Gastrocnemius medialis (tissue), 4 donors: Measurements from ENCODE around the gene SNTG2. TPM values are rescaled to one million over a fixed set of nuclear protein-coding genes. Genes with fewer than 3 reads are reported as not detected.

Experiments used
- ATAC-seq, 2 donors: fragments of 150-250 bp; one replicate each; pipeline ENCODE4 v1.9.1; 2016
- DNase-seq, 2 donors: peaks; one replicate each; pipeline ENCODE4 v3.0.0-alpha.2; 2019
- H3K27ac ChIP-seq, 4 donors: fragments of 200-600 bp; sonication (generic); 1 replicate in 1 of 4; 2 replicates in 3 of 4; pipeline ENCODE4 v1.5.1; 2016 to 2018; ENCODE audit warnings: mild to moderate bottlenecking in 2 of 4, moderate library complexity in 1 of 4
- H3K27me3 ChIP-seq, 3 donors: fragments of 200-600 bp; sonication (generic) in 2 of 3; 1 replicate in 1 of 3; 2 replicates in 2 of 3; pipeline versions ENCODE4 v1.5.1 to v1.6.0; 2016 to 2019; ENCODE audit warnings: mild to moderate bottlenecking in 1 of 3, moderate library complexity in 1 of 3
- H3K36me3 ChIP-seq, 2 donors: fragments of 200-600 bp; sonication (generic) in 1 of 2; one replicate each; pipeline ENCODE4 v1.5.1; 2017 to 2018
- H3K4me1 ChIP-seq, 2 donors: fragments of 200-600 bp; sonication (generic) in 1 of 2; one replicate each; pipeline ENCODE4 v1.5.1; 2016 to 2017; ENCODE audit warnings: mild to moderate bottlenecking in 2 of 2
- H3K4me3 ChIP-seq, 4 donors: fragments of 200-600 bp; sonication (generic) in 3 of 4; 1 replicate in 1 of 4; 2 replicates in 3 of 4; pipeline ENCODE4 v1.5.1; 2016 to 2019; ENCODE audit warnings: mild to moderate bottlenecking in 2 of 4
- H3K9me3 ChIP-seq, 3 donors: fragments of 200-600 bp; sonication (generic) in 2 of 3; 1 replicate in 1 of 3; 2 replicates in 2 of 3; pipeline ENCODE4 v1.5.1; 2016 to 2019
- POLR2A ChIP-seq, 2 donors: fragments of 450-650 bp; IDR thresholded peaks; one replicate each; pipeline ENCODE4 v1.6.1; 2017; ENCODE audit warnings: antibody characterized with exemption in 2 of 2, mild to moderate bottlenecking in 2 of 2, moderate library complexity in 2 of 2
- in situ Hi-C, 4 donors: fragments of 200-750 bp; cut with MboI; loops; one replicate each; pipeline versions ENCODE4 v1.15.0 to v1.8.0; 2017; ENCODE audit warnings: low sequenced_read_pairs in 4 of 4
- intact Hi-C: fragments of 100-400 bp; cut with DNase I; formaldehyde crosslinking; loops from one replicate; pipeline ENCODE4 v1.15.1; 2023; ENCODE audit warnings: low total_unique reads
- total RNA-seq, 4 donors: library from RNA; depleted of rRNA; stranded (reverse); fragments of >200 nt; gene quantifications; one replicate each; pipeline versions ENCODE4 v1.1.0 to v1.2.3, GENCODE V29; 2016
- TF ChIP-seq, protein P1 (sequence below), 5 experiments: fragments of 450-650 bp in 3 of 5; fragments of 200-600 bp in 2 of 5; sonication (generic) in 2 of 5; IDR thresholded peaks in 4 of 5; conservative IDR thresholded peaks in 1 of 5; 1 replicate in 4 of 5; 2 replicates in 1 of 5; pipeline ENCODE4 v1.5.1; 2016 to 2019; ENCODE audit warnings: antibody characterized with exemption in 5 of 5, mild to moderate bottlenecking in 3 of 5, moderate library complexity in 3 of 5

Gene SNTG2
- total RNA-seq, 4 donors from 2014 or later: 0.55 to 1.0 (median 0.92) TPM; not detected in 1

DNA sequence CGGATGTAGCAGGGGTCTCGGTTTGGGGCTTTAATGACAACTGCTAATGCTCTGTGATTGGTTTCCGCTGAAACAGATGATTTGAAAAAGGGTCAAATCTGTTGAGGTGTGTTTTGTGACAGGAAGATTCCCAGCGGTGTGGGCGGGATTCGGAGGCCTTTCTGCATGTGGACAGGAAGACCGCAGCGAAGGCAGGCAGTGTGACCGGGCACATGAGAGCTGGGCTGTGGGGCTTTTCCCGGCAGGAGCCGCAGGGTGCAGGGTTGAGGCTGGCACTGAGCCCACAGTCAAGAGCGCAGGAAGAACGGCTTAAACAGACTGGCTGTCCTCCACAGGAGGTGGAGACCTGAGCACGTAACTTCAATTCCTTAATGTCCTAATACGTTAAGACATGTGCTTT lies 282.6 kb downstream of the SNTG2 start:
- in situ Hi-C loops: no loop called here
- H3K4me1 ChIP-seq: no peaks in the 10 kb centered on the region
- H3K27ac ChIP-seq: peak overlapping the region in 2 of 4 donors; percentile 21 to 35
- intact Hi-C loops: no loop called here
- no peak overlapping the region for H3K4me3 ChIP-seq
- H3K36me3 ChIP-seq: no peaks in the 10 kb centered on the region
- no peaks in the 10 kb centered on the region for H3K9me3 ChIP-seq
- ATAC-seq (no peak), DNase-seq (no peak)
- no peak for TF ChIP-seq POLR2A (IDR thresholded peaks at IDR 0.05)
- TF ChIP-seq, protein P1, sequence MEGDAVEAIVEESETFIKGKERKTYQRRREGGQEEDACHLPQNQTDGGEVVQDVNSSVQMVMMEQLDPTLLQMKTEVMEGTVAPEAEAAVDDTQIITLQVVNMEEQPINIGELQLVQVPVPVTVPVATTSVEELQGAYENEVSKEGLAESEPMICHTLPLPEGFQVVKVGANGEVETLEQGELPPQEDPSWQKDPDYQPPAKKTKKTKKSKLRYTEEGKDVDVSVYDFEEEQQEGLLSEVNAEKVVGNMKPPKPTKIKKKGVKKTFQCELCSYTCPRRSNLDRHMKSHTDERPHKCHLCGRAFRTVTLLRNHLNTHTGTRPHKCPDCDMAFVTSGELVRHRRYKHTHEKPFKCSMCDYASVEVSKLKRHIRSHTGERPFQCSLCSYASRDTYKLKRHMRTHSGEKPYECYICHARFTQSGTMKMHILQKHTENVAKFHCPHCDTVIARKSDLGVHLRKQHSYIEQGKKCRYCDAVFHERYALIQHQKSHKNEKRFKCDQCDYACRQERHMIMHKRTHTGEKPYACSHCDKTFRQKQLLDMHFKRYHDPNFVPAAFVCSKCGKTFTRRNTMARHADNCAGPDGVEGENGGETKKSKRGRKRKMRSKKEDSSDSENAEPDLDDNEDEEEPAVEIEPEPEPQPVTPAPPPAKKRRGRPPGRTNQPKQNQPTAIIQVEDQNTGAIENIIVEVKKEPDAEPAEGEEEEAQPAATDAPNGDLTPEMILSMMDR (IDR thresholded peaks at IDR 0.05 in 4 of 5, conservative IDR thresholded peaks at IDR 0.05 in 1 of 5): no peak
- no peaks in the 10 kb centered on the region for H3K27me3 ChIP-seq

DNA sequence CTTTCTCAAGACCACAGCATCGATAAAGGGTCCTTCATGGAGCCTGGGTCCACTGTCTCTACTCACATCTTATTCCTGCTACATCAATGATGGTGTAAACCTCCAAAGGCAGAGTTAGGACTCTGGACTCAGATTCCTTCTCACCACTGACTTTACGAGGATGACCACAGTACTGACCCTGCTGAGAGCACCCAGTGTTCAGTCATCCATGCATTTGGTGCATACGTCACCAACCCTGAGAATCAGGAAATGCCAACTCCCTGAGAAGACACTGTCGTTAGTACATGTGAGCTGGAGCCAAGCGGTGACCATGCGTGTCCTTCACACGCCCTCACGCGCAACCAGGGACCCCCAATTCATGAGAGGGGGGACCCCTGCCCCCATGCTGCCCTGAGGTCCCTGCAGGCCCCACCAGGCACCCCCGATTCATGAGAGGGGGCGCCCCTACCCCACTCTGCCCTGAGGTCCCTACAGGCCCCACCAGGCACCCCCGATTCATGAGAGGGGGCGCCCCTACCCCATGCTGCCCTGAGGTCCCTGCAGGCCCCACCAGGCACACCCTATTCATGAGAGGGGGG lies 284.2 kb downstream of the SNTG2 start:
- in situ Hi-C loops: no loop called here
- intact Hi-C loops: no loop called here
- Histone ChIP-seq H3K4me1 (no peaks in the 10 kb centered on the region), H3K4me3 (no peak overlapping the region), H3K27ac (peak overlapping the region in 1 of 4 donors; percentile 35), H3K9me3 (no peaks in the 10 kb centered on the region), H3K36me3 (no peaks in the 10 kb centered on the region), H3K27me3 (no peaks in the 10 kb centered on the region)
- ATAC-seq (no peak), DNase-seq (no peak)
- TF ChIP-seq, protein P1 (IDR thresholded peaks at IDR 0.05 in 4 of 5, conservative IDR thresholded peaks at IDR 0.05 in 1 of 5): no peak
- TF ChIP-seq POLR2A (IDR thresholded peaks at IDR 0.05): no peak

DNA sequence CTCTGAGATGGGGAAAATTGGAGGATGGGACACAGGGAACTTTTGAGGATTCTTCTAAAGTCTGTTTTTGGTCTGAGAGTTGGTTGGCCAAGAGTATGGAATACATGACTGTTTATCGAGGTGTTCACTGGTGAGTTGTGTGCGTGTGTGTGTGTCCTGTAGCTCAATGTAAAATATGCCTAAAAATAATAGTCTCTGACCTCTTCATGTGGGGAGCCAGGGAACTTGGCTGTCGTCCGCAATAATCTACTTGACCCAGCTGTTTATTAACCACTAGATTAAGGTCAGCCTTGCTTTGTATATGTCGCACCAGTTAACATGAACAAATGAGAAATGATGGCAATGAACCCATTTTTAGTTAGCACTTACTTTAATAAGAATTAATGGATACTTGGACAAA lies 285.2 kb downstream of the SNTG2 start:
- no peaks in the 10 kb centered on the region for H3K27me3 ChIP-seq
- H3K9me3 ChIP-seq: no peaks in the 10 kb centered on the region
- H3K4me1 ChIP-seq: no peaks in the 10 kb centered on the region
- DNase-seq (no peak), ATAC-seq (no peak)
- H3K36me3 ChIP-seq: no peaks in the 10 kb centered on the region
- no peak for TF ChIP-seq POLR2A (IDR thresholded peaks at IDR 0.05)
- TF ChIP-seq, protein P1 (IDR thresholded peaks at IDR 0.05 in 4 of 5, conservative IDR thresholded peaks at IDR 0.05 in 1 of 5): no peak
- H3K27ac ChIP-seq: no peak overlapping the region
- in situ Hi-C loops (no loop called here), intact Hi-C loops (no loop called here)
- H3K4me3 ChIP-seq: no peak overlapping the region

DNA sequence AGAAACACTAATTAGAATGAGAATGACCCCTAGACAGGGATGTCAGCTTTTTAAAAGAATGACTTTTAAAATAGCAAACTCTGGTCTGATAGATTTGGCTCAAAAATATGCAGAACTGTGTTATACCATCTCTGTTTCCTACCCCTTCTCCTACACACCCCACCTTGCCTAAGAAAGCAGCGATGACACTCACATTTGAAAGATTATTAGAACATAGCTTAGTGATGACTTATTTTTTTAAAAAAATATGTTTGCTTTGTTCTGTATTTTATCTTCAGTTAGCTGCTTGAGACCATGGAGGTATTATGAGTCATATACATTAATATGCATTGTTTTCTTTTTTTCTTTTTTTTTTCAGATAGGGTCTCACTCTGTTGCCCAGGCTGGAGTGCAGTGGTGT lies 286.0 kb downstream of the SNTG2 start:
- intact Hi-C loops: no loop called here
- no peaks in the 10 kb centered on the region for H3K9me3 ChIP-seq
- H3K27me3 ChIP-seq: no peaks in the 10 kb centered on the region
- in situ Hi-C loops: no loop called here
- H3K27ac ChIP-seq: no peak overlapping the region
- no peaks in the 10 kb centered on the region for H3K4me1 ChIP-seq
- ATAC-seq (no peak), DNase-seq (no peak)
- no peak overlapping the region for H3K4me3 ChIP-seq
- TF ChIP-seq POLR2A (IDR thresholded peaks at IDR 0.05): no peak
- TF ChIP-seq, protein P1 (IDR thresholded peaks at IDR 0.05 in 4 of 5, conservative IDR thresholded peaks at IDR 0.05 in 1 of 5): no peak
- no peaks in the 10 kb centered on the region for H3K36me3 ChIP-seq

DNA sequence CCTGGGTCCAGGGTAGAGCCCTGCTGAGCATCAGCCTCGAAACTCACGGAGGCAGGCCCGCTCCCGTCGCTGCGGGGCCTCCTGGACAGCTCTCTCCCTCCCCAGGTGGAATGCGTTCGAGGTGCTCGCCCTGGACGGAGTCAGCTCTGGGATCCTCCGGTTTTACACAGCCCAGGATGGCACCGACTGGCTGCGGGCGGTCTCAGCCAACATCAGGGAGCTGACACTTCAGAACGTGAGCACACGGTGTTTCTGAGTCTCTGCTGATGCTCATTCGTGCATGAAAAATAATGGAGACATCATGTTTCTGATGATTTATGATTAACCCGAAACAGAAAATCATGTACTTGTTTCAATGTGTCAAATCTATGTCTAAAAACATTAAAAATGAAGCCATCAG lies 287.1 kb downstream of the SNTG2 start:
- H3K27ac ChIP-seq: no peak overlapping the region

More for the DNA sequence above, 287.1 kb downstream of the SNTG2 start:
- no peaks in the 10 kb centered on the region for H3K9me3 ChIP-seq
- H3K4me3 ChIP-seq: no peak overlapping the region
- ATAC-seq: no peak
- intact Hi-C loops: no loop called here
- no peaks in the 10 kb centered on the region for H3K36me3 ChIP-seq
- TF ChIP-seq POLR2A (IDR thresholded peaks at IDR 0.05): no peak
- TF ChIP-seq, protein P1 (IDR thresholded peaks at IDR 0.05 in 4 of 5, conservative IDR thresholded peaks at IDR 0.05 in 1 of 5): no peak
- DNase-seq: no peak
- in situ Hi-C loops: no loop called here
- H3K4me1 ChIP-seq: no peaks in the 10 kb centered on the region
- no peaks in the 10 kb centered on the region for H3K27me3 ChIP-seq
